ENCODE results near the gene NOS2. TPM values are rescaled to one million over a fixed set of nuclear protein-coding genes. Genes with fewer than 3 reads are reported as not detected.
"Not testable (repeated sequence)": the region's sequence is repeated elsewhere in the genome, so short reads cannot be mapped to it uniquely, and the experiment has no call there.

The NOS2 gene
- total RNA-seq, 2 donors from 2014 or later, result 29.7 to 34.5 TPM

GRCh38 chr17:27824176-27824715 lies 23.9 kb upstream of the NOS2 start:
- DNase-seq, result no peak
- no peaks in the 10 kb centered on the region for H3K36me3 ChIP-seq
- no peaks in the 10 kb centered on the region for H3K9me3 ChIP-seq
- intact Hi-C loops (cut with DNase I), result no loop called here
- H3K9ac ChIP-seq (ENCODE audit: low read depth in 2 of 2, low read length in 2 of 2), result peak overlapping the region in 1 of 2 donors; percentile 46
- peak overlapping the region; percentile 19 for H3K27ac ChIP-seq
- H3K4me1 ChIP-seq, result no peaks in the 10 kb centered on the region
- no peaks in the 10 kb centered on the region for H3K27me3 ChIP-seq
- TF ChIP-seq CTCF (IDR thresholded peaks at IDR 0.05), result no peak
- H3K4me3 ChIP-seq, result no peak overlapping the region

GRCh38 chr17:27822108-27822507 lies 21.8 kb upstream of the NOS2 start:
- intact Hi-C loops (cut with DNase I); DNase-seq; H3K27me3 ChIP-seq; H3K9ac ChIP-seq (ENCODE audit: low read depth in 2 of 2, low read length in 2 of 2); H3K4me1 ChIP-seq; H3K9me3 ChIP-seq; H3K27ac ChIP-seq; H3K4me3 ChIP-seq; H3K36me3 ChIP-seq: not testable (repeated sequence)

- H3K27ac ChIP-seq, result no peak overlapping the region
- no peaks in the 10 kb centered on the region for H3K9me3 ChIP-seq
- no peaks in the 10 kb centered on the region for H3K27me3 ChIP-seq
- H3K9ac ChIP-seq (ENCODE audit: low read depth in 2 of 2, low read length in 2 of 2), result no peak overlapping the region
- peaks cover 7% of the 10 kb centered on the region for H3K4me1 ChIP-seq
- TF ChIP-seq CTCF (IDR thresholded peaks at IDR 0.05), result no peak
- no peaks in the 10 kb centered on the region for H3K36me3 ChIP-seq
- intact Hi-C loops (cut with DNase I), result no loop called here
- DNase-seq, result no peak
- H3K4me3 ChIP-seq, result no peak overlapping the region
Measured at GRCh38 chr17:27821318-27821717, 21.0 kb upstream of the NOS2 start.

- Histone ChIP-seq H3K4me3 (no peak overlapping the region), H3K27me3 (no peaks in the 10 kb centered on the region), H3K9ac (ENCODE audit: low read depth in 2 of 2, low read length in 2 of 2) (no peak overlapping the region), H3K27ac (no peak overlapping the region), H3K36me3 (no peaks in the 10 kb centered on the region), H3K9me3 (no peaks in the 10 kb centered on the region), H3K4me1 (peaks cover 7% of the 10 kb centered on the region)
- TF ChIP-seq CTCF (IDR thresholded peaks at IDR 0.05), result no peak
- intact Hi-C loops (cut with DNase I), result no loop called here
- DNase-seq, result no peak
Measured at GRCh38 chr17:27819145-27819544, 18.8 kb upstream of the NOS2 start.

- peaks cover 7% of the 10 kb centered on the region for H3K4me1 ChIP-seq
- H3K9me3 ChIP-seq, result no peaks in the 10 kb centered on the region
- H3K4me3 ChIP-seq, result no peak overlapping the region
- peak overlapping the region in 1 of 2 donors; percentile 66 for H3K9ac ChIP-seq (ENCODE audit: low read depth in 2 of 2, low read length in 2 of 2)
- DNase-seq, result peak; percentile 65
- H3K36me3 ChIP-seq, result no peaks in the 10 kb centered on the region
- no peaks in the 10 kb centered on the region for H3K27me3 ChIP-seq
- TF ChIP-seq CTCF (IDR thresholded peaks at IDR 0.05), result no peak
- peak overlapping the region; percentile 37 for H3K27ac ChIP-seq
- intact Hi-C loops (cut with DNase I), result no loop called here
Measured at GRCh38 chr17:27818401-27819105, 18.2 kb upstream of the NOS2 start.

GRCh38 chr17:27817731-27818130 lies 17.4 kb upstream of the NOS2 start:
- no peaks in the 10 kb centered on the region for H3K36me3 ChIP-seq
- H3K9ac ChIP-seq (ENCODE audit: low read depth in 2 of 2, low read length in 2 of 2), result peak overlapping the region in 1 of 2 donors; percentile 66
- H3K9me3 ChIP-seq, result no peaks in the 10 kb centered on the region
- H3K4me3 ChIP-seq, result no peak overlapping the region
- peaks cover 7% of the 10 kb centered on the region for H3K4me1 ChIP-seq
- intact Hi-C loops (cut with DNase I), result no loop called here
- no peak overlapping the region for H3K27ac ChIP-seq
- no peaks in the 10 kb centered on the region for H3K27me3 ChIP-seq
- no peak for DNase-seq
- no peak for TF ChIP-seq CTCF (IDR thresholded peaks at IDR 0.05)
